Adrenal gland (tissue), 12 donors: ENCODE measurements around the gene NNAT. TPM values are rescaled to one million over a fixed set of nuclear protein-coding genes. Genes with fewer than 3 reads are reported as not detected.
A peak's percentile ranks its signal among the peaks of the same experiment; 100 is the strongest.

Experiments used
- DNase-seq, 7 donors: peaks; one replicate each; pipeline ENCODE4 v3.0.0-alpha.2; 2019 to 2020
- H3K27ac ChIP-seq, 5 donors: fragments of 200-600 bp; sonication (generic) in 4 of 5; 1 replicate in 3 of 5; 2 replicates in 2 of 5; pipeline versions ENCODE4 v1.5.1 to v1.8.0; 2016 to 2020; ENCODE audit warnings: mild to moderate bottlenecking in 1 of 5
- H3K27me3 ChIP-seq: fragments of 200-600 bp; 2 replicates; pipeline ENCODE4 v1.8.0; 2021
- H3K36me3 ChIP-seq, 2 donors: fragments of 200-600 bp; replicated peaks in 1 of 2; 1 replicate in 1 of 2; 2 replicates in 1 of 2; pipeline versions ENCODE4 v1.5.1 to v1.8.0; 2018 to 2022
- H3K4me1 ChIP-seq, 2 donors: fragments of 200-600 bp; replicated peaks in 1 of 2; 1 replicate in 1 of 2; 2 replicates in 1 of 2; pipeline versions ENCODE4 v1.5.1 to v1.8.0; 2018 to 2021
- H3K4me3 ChIP-seq, 4 donors: fragments of 200-600 bp; sonication (generic) in 3 of 4; one replicate each; pipeline ENCODE4 v1.5.1; 2016 to 2018
- H3K9me3 ChIP-seq, 3 donors: fragments of 200-600 bp; sonication (generic) in 1 of 3; replicated peaks in 1 of 3; 1 replicate in 2 of 3; 2 replicates in 1 of 3; pipeline versions ENCODE4 v1.5.1 to v1.8.0; 2016 to 2021
- CTCF ChIP-seq, 6 experiments: fragments of 450-650 bp in 4 of 6; fragments of 200-600 bp in 2 of 6; sonication (generic) in 1 of 6; IDR thresholded peaks; 1 replicate in 5 of 6; 2 replicates in 1 of 6; pipeline versions ENCODE4 v1.5.1 to v1.8.0; 2016 to 2021; ENCODE audit warnings: antibody characterized with exemption in 6 of 6, mild to moderate bottlenecking in 2 of 6, moderate library complexity in 1 of 6
- POLR2A ChIP-seq, 2 donors: fragments of 450-650 bp; IDR thresholded peaks; one replicate each; pipeline ENCODE4 v1.6.1; 2017; ENCODE audit warnings: antibody characterized with exemption in 2 of 2, mild to moderate bottlenecking in 2 of 2, moderate library complexity in 1 of 2
- WGBS, 4 donors: extraction: QIAGEN DNeasy Blood & Tissue Kit in 2 of 4; methylation state at CpG; one replicate each; pipeline versions ENCODE4 v1.1.5 to v1.1.7; 2013 to 2017; 5-methylcytosine and 5-hydroxymethylcytosine counted together
- intact Hi-C, 2 donors: fragments of 100-400 bp; cut with DNase I; formaldehyde crosslinking; loops; one replicate each; pipeline versions ENCODE4 v1.14.1 to v1.15.0; 2022 to 2023
- polyA plus RNA-seq, 3 donors: library from polyadenylated mRNA; stranded (reverse); fragments of 200-250 nt in 2 of 3; fragments of 350-450 nt in 1 of 3; fragmentation: Illumina TruSeq in 1 of 3; extraction: RNeasy Lipid Tissue Mini Kit (QIAGEN cat#74804) in 1 of 3; gene quantifications; one replicate each; pipeline ENCODE4 v1.2.3, GENCODE V29; 2013 to 2014
- total RNA-seq, 9 donors: library from RNA; depleted of rRNA in 4 of 9; stranded (reverse); fragments of >200 nt in 4 of 9; fragments of 120-200 nt in 1 of 9; fragmentation: NEBNext Ultra II Directional in 1 of 9; extraction: Animal tissue kit (Norgen Biotek cat#: 25700) in 1 of 9; gene quantifications; one replicate each; pipeline versions ENCODE4 v1.1.0 to v1.2.4, GENCODE V29; 2013 to 2023
- donor health status: healthy with polysubstance abuse.
- donor health status: Bipolar disorder and iron deficiency.
- donor health status: DM: yes; HTN: yes; CAD: no.
- donor health status: DM: no; HTN: no; CAD: no.
- donor health status: DM: no; HTN: no; CAD: no.
- donor health status: DM: yes; HTN: yes; CAD: no.

NNAT gene
- total and polyA plus RNA-seq, 12 donors: 0.22 to 23.5 (median 6.7) TPM; not detected in 2

- WGBS, 4 donors: 4 to 17% (median 13%) methylated on average over 11 to 13 of the region's 13 CpGs
- intact Hi-C loops: loop anchor here (2.0 to 10.0 kb wide), 4 partner anchors 427 to 657 kb away; no protein-coding TSS in a partner anchor
- H3K4me3 ChIP-seq: no peak overlapping the region
- peak in 1 of 7 donors; percentile 45 for DNase-seq
- no peaks in the 10 kb centered on the region for H3K9me3 ChIP-seq
- no peak for TF ChIP-seq CTCF (IDR thresholded peaks at IDR 0.05)
- no peak overlapping the region for H3K27ac ChIP-seq
- H3K27me3 ChIP-seq: peaks cover 8% of the 10 kb centered on the region
- no peaks in the 10 kb centered on the region for H3K36me3 ChIP-seq
- no peaks in the 10 kb centered on the region for H3K4me1 ChIP-seq
Measured at GRCh38 chr20:37567671-37568588, 46.9 kb downstream of the NNAT start.

DNA sequence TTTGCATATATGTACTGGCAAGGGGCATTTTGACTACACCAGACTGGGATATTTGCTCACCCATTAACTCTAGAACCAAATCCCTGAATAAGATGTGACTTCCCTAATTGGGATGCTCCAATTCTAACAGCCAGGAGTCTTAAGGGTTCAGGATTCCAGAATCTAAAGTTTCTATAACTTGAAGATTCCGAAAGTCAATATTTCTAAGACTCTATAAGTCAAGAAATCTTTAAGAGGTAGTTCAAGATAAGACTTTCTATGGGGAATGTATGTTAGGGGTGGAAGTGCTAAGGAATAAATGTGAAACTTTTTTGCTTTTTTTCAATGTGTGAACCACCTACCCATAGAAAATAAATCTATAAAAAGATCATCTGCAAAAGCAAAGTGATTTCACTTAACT lies 49.4 kb downstream of the NNAT start:
- H3K4me3 ChIP-seq: no peak overlapping the region
- no peak for TF ChIP-seq POLR2A (IDR thresholded peaks at IDR 0.05)
- no peak for TF ChIP-seq CTCF (IDR thresholded peaks at IDR 0.05)
- no peaks in the 10 kb centered on the region for H3K9me3 ChIP-seq
- intact Hi-C loops: no loop called here
- H3K27me3 ChIP-seq: no peaks in the 10 kb centered on the region
- H3K27ac ChIP-seq: no peak overlapping the region
- H3K36me3 ChIP-seq: no peaks in the 10 kb centered on the region
- DNase-seq: no peak
- 59 to 86% (median 73%) methylated on average over 1 of the region's 1 CpG for WGBS, 4 donors
- no peaks in the 10 kb centered on the region for H3K4me1 ChIP-seq

DNA sequence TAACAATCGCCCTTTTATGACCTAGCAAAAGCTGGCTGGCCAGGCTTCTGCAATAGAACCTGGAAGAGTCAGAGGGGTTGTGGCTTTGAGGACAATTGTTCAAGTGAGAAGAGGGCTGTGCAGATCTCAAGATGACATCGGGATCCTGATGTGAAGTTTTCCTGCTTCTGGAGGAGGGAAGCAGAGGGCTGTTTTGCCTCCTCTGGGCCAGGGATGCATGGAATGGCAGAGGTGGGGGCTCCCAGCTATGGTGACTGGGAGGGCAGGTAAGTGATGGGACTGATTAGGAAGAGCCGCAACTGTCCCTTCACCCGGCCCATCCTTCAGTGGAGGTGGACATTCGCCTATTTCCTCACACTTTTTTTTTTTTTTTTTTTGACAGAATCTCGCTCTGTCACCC lies 50.0 kb downstream of the NNAT start:
- no peak overlapping the region for H3K4me3 ChIP-seq
- WGBS, 4 donors: 69 to 74% (median 71%) methylated on average over 5 to 6 of the region's 6 CpGs
- intact Hi-C loops: no loop called here
- no peaks in the 10 kb centered on the region for H3K27me3 ChIP-seq
- H3K36me3 ChIP-seq: no peaks in the 10 kb centered on the region
- H3K4me1 ChIP-seq: no peaks in the 10 kb centered on the region
- peak in 1 of 7 donors; percentile 18 for DNase-seq
- no peaks in the 10 kb centered on the region for H3K9me3 ChIP-seq
- H3K27ac ChIP-seq: no peak overlapping the region
- no peak for TF ChIP-seq CTCF (IDR thresholded peaks at IDR 0.05)
- TF ChIP-seq POLR2A (IDR thresholded peaks at IDR 0.05): no peak

Other genes starting within 250 kb of the NNAT start
- gene MANBAL, start 231.6 kb upstream of the NNAT start, total RNA-seq: 100 to 1,000 TPM in 1 of 9 donors, 10 to 100 TPM in 8; 13.9 to 364 (median 49.6) TPM
- gene MANBAL, start 231.6 kb upstream of the NNAT start, polyA plus RNA-seq: 100 to 1,000 TPM in 1 of 3 donors, 10 to 100 TPM in 2; 53.7 to 101 (median 67.3) TPM
- gene SRC, start 175.1 kb upstream of the NNAT start, total RNA-seq: 10 to 100 TPM; 10.6 to 83.0 (median 53.6) TPM
- gene SRC, start 175.1 kb upstream of the NNAT start, polyA plus RNA-seq: 10 to 100 TPM; 45.6 to 68.6 (median 49.0) TPM
- gene BLCAP, start 6.6 kb downstream of the NNAT start, total RNA-seq: 10 to 100 TPM; 50.2 to 80.1 (median 67.0) TPM
- 100 to 1,000 TPM in 1 of 3 donors, 10 to 100 TPM in 2; 67.4 to 105 (median 70.6) TPM for gene BLCAP, start 6.6 kb downstream of the NNAT start, polyA plus RNA-seq
- 10 to 100 TPM in 8 of 9 donors, 1 to 10 TPM in 1; 5.5 to 50.7 (median 31.6) TPM for gene CTNNBL1, start 172.8 kb downstream of the NNAT start, total RNA-seq
- 10 to 100 TPM; 36.5 to 75.5 (median 56.5) TPM for gene CTNNBL1, start 172.8 kb downstream of the NNAT start, polyA plus RNA-seq